ENCODE measurements around the gene C17orf50.

DNA sequence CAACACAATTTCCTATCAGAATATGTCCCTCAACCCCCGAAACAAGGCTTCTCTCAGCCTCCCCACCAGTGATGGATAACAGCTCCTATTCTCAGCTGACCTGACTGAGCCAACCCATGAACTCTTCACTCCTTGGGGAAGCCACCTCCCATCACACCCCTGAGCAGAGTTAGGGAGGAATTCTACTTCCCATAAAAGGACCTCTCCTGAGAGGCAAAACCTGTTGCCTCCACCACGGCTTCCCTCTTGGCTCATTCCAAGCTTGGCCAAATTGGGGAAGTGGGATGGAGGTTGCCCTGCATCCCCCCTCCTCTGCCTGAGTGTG lies 34.9 kb upstream of the C17orf50 start:
- TF ChIP-seq, protein P1, sequence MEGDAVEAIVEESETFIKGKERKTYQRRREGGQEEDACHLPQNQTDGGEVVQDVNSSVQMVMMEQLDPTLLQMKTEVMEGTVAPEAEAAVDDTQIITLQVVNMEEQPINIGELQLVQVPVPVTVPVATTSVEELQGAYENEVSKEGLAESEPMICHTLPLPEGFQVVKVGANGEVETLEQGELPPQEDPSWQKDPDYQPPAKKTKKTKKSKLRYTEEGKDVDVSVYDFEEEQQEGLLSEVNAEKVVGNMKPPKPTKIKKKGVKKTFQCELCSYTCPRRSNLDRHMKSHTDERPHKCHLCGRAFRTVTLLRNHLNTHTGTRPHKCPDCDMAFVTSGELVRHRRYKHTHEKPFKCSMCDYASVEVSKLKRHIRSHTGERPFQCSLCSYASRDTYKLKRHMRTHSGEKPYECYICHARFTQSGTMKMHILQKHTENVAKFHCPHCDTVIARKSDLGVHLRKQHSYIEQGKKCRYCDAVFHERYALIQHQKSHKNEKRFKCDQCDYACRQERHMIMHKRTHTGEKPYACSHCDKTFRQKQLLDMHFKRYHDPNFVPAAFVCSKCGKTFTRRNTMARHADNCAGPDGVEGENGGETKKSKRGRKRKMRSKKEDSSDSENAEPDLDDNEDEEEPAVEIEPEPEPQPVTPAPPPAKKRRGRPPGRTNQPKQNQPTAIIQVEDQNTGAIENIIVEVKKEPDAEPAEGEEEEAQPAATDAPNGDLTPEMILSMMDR (IDR thresholded peaks at IDR 0.05; ENCODE audit: low read depth, low read length, poor library complexity, severe bottlenecking) = no peak
- TF ChIP-seq EZH2phosphoT487 (IDR thresholded peaks at IDR 0.05; ENCODE audit: borderline replicate concordance, low read length) = no peak

Data from DOHH2 (cell line).